NCI-H2196 (cell line): Measurements from ENCODE around the gene RBM34.
"Not testable (repeated sequence)": the region's sequence is repeated elsewhere in the genome, so short reads cannot be mapped to it uniquely, and the experiment has no call there.

Experiments
- DNase-seq: peaks from one replicate; lab custom pipeline; 2025; ENCODE audit not compliant: unreplicated experiment; lab: John Stamatoyannopoulos, UW

Gene RBM34, protein sequence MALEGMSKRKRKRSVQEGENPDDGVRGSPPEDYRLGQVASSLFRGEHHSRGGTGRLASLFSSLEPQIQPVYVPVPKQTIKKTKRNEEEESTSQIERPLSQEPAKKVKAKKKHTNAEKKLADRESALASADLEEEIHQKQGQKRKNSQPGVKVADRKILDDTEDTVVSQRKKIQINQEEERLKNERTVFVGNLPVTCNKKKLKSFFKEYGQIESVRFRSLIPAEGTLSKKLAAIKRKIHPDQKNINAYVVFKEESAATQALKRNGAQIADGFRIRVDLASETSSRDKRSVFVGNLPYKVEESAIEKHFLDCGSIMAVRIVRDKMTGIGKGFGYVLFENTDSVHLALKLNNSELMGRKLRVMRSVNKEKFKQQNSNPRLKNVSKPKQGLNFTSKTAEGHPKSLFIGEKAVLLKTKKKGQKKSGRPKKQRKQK

GRCh38 chr1:235160957-235161684 is at the start of gene RBM34:
TSS of gene RBM34 (minus strand) at chr1:235161250. CDS start at chr1:235161226, 24 bp downstream.
- DNase-seq, result peak; percentile 66

DNA sequence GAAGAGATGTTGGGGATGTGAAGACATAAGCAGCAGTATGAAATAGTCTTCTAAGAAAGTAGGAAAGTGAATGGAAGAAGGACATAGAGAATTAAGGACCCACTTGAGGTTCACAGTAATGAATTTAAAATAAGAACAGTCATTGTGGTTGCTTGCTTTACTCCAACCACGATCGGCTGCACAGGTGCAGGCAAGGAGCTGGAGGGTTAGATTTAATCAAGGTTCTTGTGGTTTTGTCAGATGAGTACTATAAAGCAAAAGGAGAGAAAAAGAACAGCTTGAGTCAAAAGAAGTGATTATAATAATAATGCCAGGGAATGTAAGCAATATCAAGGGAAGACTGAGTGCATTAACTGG is 46.1 kb upstream of the RBM34 start:
- no peak for DNase-seq

DNA sequence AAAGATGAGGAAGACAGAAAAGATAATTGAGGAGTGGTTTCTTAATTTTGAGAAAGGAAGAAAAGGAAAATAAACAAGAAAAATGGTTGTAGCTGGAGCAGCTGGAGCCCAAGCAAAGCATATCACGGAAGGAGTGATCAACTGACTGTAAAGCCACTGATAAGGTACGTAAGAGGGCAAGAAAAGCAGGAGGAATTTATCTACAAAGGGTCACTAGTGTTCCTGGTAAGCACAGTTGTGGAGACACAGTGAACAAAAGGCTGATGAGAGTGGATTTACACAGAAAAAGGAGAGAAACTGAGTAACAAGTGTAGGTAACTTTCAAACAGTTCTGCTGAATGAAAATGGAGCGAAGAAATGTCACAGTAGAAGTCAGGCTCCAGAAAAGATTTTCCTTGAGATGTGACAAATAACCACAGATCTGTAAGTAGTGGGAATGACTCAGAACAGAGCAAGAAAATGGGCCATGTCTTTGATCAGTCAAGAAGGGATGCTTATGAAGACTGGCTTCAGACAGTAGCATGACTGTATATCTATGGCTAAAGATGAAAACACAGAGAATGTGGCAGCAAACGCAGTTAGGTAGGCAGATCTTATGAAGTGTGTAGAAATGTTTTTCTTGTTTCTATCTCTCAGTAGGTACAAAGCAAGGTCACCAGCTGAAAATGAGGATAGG is 45.6 kb upstream of the RBM34 start:
- DNase-seq, result no peak

- DNase-seq, result no peak
Observed at GRCh38 chr1:235205687-235206086, 44.6 kb upstream of the RBM34 start.

GRCh38 chr1:235203428-235203827 is 42.4 kb upstream of the RBM34 start:
- no peak for DNase-seq

DNA sequence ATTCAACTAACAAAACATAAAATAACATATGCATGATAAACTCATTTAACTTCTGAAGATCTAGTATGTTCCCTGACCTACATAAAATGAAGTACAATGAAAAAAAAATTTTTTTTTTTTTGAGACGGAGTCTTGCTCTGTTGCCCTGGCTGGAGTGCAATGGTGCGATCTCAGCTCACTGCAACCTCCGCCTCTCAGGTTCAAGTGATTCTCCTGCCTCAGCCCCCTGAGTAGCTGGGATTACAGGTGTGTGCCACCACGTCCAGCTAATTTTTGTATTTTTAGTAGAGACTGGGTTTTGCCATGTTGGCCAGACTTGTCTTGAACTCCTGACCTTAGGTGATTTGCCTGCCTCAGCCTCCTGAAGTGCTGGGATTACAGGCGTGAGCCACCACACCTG is 41.4 kb upstream of the RBM34 start:
- DNase-seq, result not testable (repeated sequence)

DNA sequence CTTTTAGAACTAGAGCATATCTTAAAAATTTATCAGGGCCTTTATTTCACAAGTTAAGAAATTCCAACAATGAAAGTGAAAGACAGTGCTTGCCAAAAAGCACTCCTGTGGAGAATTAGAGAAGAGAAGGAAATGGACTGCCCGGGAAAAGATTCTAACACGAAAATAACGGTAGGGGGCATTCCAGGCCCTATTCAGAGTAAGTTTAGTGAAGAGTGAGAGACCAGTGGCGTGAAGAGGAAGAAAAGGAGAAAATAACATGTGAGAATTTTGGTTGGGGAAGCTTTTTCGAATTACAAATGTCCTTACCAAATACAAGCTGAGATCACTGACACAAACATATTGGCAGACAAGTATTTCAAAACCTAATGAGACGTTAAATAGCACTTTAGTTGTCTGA is 38.4 kb upstream of the RBM34 start:
- no peak for DNase-seq

GRCh38 chr1:235190431-235190830 is 29.4 kb upstream of the RBM34 start:
- no peak for DNase-seq

DNA sequence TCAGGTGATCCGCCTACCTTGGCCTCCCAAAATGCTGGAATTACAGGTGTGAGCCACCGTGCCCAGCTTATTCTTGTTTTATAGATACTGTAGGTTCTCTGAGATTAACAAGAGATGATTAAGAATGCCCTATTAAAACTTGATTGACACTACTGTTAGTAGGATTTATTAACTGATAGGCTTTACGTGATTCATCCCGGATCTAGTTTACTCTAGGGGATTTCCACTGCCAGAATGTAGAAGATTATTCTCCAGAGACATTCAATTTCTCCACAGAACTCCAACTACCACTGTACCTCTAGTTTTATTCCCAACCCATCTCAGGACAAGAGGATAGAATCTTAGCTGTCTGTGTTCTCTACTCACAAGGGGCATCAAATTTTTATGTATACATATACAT is 26.3 kb upstream of the RBM34 start:
- no peak for DNase-seq

GRCh38 chr1:235181561-235182245 is 20.7 kb upstream of the RBM34 start:
- no peak for DNase-seq

GRCh38 chr1:235180916-235181460 is 19.9 kb upstream of the RBM34 start:
- no peak for DNase-seq

DNA sequence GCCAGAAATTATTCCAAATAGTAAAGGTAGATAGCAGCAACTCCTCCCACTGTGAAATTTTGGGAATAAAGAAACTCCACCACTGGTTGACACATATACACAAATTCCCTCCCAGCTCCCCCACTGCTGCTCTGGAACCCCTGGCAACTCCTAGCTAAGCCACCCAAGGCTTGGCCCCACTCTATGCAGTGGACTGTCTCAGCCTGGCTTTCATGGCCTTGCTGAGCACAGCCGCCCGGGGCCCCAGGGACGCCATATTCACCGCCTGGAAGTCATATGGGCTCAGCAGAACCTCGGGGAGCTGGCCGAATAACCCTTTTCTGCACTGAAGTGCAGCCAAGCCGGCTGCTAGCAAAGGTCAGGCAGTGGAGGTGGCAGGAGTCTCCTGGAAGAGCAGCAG is 15.4 kb upstream of the RBM34 start:
- no peak for DNase-seq

DNA sequence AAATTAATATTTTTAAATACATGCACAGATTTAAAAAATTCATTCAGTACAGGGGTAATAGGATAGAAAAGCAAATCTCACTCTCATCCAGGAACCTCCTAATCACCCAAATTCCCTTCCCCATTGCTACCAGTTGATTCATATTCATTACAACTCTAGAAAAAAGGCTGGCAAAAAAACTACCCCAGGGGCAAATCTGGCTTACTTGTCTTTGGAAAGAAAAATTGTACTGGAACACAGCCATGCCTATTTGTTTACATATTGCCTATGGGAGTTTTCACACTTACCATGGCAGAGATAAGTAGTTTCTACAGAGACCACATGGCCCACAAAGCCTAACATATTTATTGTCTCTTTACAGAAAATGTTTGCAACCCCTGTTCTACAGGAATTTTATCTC is 8.9 kb upstream of the RBM34 start:
- no peak for DNase-seq

DNA sequence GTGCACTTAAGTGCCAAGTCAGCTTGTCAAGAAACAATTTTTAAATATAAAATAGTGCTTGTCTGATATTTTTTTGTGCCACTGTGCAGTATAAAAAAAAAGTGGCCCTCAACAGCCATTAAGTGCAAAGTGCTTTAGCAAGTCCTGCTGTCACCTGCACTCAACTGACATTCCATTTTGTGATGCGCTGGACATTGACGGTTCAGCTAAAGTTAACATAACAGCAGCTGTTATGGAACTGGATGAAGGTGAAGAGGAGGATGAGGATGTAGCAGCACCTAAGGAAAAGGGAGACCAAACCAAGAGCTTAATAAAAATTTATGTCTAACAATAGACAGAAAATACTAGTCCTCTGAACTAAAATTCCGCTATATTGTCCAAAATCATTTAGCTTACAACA is 7.3 kb upstream of the RBM34 start:
- no peak for DNase-seq

- DNase-seq, result no peak
Observed at GRCh38 chr1:235161685-235162327, 756 bp upstream of the RBM34 start.

DNA sequence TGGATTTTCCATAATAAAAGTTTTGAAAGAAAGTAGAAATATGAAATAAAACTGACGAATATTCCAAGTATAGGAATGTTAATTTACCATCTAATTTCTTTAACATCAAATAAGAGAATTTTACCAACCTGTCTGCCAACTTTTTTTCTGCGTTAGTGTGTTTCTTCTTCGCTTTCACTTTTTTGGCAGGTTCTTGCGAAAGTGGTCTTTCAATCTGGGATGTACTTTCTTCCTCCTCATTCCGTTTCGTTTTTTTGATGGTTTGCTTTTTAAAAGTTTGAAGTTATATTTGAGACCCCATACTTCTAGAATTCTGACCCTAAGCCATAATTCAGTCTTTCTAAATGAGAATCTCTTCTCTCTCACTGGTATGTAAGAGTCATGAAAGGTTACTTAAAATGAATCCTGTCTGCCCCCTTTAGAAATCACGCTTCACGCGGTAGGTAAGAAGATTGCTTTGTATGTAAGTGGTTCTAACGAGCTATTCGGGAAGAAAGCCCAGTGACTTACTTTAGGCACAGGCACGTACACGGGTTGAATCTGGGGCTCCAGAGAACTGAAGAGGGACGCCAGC is 580 bp downstream of the RBM34 start:
- DNase-seq, result no peak

GRCh38 chr1:235159930-235160329 is 1.1 kb downstream of the RBM34 start:
- DNase-seq, result not testable (repeated sequence)

- not testable (repeated sequence) for DNase-seq
Observed at GRCh38 chr1:235159284-235159683, 1.8 kb downstream of the RBM34 start.

DNA sequence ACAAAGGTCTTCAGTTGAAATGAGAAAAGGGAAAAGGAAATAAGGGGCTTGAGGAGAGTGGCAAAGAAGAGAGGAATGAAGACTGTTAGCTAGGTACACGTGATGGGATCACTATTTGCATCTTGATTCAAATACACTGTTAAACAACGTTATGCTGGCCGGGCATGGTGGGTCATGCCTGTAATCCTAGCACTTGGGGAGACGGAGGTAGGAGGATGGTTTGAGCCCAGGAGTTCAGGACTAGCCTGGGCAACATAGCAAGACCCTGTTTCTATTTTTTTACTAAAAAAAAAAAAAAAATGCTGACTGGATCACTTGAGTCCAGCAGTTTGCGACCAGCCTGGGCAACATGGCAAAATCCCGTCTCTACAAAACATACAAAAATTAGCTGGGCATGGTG is 2.4 kb downstream of the RBM34 start:
- DNase-seq, result no peak

DNA sequence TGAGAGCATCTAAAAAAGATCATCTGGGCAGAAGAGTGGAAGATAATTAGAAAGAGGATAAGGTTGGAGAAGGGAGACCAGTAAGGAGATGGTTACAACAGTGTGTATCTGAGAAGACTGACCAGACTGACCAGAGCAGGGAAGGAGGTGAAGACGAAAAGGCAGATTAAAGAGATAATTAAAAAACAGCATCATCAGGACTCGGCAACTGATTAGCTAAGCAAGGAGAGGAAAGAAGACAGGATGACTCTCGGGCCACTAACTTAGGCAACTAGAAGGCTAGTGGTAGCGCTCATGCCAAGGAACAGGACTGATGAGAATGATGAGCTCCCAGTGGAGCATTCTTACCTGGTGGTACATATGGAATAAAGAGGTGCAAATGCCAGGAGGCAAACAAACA is 3.9 kb downstream of the RBM34 start:
- DNase-seq, result no peak
